Suprapubic skin (tissue), 3 donors: ENCODE data around the gene SDF2.

Experiments used
- CTCF ChIP-seq, 2 donors: fragments of 200-600 bp in 1 of 2; fragments of 450-650 bp in 1 of 2; sonication (generic) in 1 of 2; IDR thresholded peaks; one replicate each; pipeline ENCODE4 v1.5.1; 2016 to 2019; ENCODE audit warnings: antibody characterized with exemption in 2 of 2, mild to moderate bottlenecking in 1 of 2, moderate library complexity in 1 of 2
- POLR2A ChIP-seq, 2 donors: fragments of 450-650 bp; IDR thresholded peaks; one replicate each; pipeline ENCODE4 v1.6.1; 2017; ENCODE audit warnings: antibody characterized with exemption in 2 of 2, mild to moderate bottlenecking in 2 of 2, moderate library complexity in 2 of 2

GRCh38 chr17:28646039-28646754 is 15.5 kb downstream of the SDF2 start:
- no peak for TF ChIP-seq CTCF (IDR thresholded peaks at IDR 0.05)
- no peak for TF ChIP-seq POLR2A (IDR thresholded peaks at IDR 0.05)
